ENCODE data around the gene PAPSS2.

PAPSS2 gene

GRCh38 chr10:87753995-87754866 lies 94.6 kb downstream of the PAPSS2 start:
- DNase-seq: no peak

DNA sequence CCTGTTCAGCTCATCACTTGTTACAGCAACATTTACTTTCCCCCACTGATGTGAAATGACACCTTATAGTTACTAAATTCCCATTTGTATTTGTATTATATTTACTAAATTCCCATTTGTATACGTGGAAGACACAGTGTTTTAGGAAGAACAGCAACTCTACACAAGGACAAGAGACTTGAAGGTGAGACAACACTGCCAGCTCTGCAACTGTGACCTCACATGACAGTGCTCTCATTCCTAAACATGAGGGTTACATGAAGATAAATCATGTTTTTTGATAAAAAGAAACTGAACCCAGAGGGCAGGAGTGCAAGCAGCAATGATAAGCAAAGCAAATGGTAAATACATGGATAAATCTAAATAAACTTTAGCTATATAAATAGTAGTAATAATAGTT lies 98.0 kb downstream of the PAPSS2 start:
- DNase-seq: no peak

GRCh38 chr10:87759551-87759950 lies 99.9 kb downstream of the PAPSS2 start:
- DNase-seq: no peak

DNA sequence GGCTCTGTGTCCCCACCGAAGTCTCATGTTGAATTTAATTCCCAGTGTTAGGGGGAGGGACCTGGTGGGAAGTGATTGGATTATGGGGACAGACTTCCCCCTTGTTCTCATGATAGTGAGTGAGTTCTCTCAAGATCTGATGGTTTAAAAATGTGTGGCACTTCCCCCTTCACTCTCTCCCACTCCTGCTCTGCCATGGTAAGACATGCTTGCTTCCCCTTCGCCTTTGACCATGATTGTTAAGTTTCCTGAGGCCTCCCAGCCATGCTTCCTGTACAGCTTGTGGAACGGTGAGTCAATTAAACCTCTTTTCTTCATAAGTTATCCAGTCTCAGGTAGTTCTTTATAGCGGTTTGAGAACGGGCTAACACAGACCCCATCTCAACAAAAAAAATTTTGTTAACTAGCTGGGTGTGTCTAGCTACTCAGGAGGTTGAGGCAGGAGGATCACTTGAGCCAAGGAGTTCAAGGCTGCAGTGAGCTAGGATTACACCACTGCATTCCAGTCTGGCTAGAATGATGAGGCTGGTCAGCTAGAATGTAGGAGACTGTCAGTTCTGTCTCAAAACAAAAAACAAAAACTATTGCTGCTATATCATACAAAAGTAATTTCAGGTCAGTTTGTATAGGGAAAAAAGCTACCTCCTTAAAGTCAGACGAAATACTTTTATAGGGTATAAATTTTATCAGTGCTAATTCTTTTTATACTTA lies 100.7 kb downstream of the PAPSS2 start:
- no peak for DNase-seq

- DNase-seq: no peak
Observed at GRCh38 chr10:87761153-87761552, 101.5 kb downstream of the PAPSS2 start.

DNA sequence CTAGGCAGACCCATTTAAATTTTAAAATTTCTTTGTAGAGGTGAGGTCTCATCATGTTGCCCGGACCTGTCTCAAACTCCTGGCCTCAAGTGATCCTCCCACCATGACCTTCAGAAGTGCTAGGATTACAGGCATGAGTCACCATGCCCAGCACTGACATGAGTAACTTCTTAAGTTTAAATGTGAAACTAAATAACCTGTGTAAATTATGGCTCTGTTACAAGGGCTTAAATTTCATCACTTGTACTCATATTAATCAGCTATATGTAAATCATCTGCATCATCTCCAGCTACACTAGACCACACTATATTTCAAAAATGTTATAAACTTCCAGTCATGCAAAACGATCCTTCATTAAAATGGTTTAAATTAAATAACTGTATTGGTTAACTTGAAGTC lies 102.2 kb downstream of the PAPSS2 start:
- no peak for DNase-seq

DNA sequence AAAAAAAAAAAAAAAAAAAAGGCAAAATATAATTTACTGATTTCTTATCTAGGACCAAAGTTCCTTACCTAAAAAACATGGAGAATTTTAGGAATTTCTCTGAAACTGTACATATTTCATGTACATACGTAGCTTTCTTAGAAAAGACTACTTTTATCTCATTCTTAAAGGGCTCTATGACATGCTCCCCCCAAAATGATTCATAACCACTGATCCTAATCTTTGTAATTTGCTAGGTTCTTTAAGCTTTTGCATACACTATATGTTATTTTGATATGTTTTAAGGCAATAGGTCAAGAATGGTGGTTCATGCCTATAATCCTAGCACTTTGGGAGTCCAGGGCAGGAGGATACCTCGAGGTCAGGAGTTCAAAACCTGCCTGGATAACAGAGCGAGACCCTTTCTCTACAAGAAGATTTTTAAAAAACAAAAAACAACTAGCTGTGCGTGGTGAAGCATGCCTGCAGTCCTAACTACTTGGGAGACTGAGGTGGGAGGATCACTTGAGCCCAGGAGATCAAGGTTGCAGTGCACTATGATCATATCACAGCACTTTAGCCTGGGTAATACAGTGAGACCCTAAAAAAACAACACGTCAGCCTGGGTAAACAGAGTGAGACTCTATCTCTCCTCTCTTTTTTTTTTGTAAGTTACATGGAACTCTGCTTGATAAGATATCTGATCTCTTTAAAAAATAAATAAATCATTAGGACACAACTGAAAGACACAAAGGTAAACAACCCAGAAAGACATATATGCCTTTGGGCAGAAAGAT lies 103.6 kb downstream of the PAPSS2 start:
- no peak for DNase-seq

DNA sequence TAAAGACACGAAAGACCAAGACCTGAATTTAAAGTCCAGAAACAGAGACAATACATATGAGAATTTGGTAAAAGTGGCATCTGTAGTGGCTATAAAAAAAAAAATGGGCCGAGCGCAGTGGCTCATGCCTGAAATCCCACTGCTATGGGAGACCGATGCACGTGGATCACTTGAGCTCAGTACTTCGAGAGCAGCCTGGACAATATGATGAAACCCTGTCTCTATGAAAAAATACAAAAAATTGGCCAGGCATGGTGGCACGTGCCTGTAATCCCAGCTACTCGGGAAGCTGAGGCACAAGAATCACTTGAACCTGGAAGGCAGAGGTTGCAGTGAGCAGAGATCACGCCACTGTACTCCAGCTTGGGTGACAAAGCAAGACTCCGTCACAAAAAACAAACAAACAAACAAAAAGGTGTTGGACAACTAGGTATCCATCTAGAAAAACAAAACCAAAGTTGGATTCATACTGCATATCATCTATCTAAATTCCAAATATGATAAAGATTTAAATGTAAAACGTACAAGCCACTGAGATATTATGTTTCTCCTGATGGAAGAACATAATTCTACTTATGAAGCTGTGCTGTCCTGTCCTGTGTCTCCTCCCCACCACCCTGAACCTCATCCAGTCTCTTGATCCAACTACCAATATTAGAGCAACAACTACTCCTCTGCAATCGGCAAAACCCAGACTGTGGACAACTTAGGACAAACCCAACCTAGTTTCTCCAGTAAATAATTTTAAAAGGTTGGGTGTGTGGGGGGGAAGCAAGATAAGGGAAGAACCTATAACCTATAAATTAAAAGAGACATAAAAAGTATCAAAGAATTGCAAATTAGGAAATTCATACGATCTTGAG lies 104.6 kb downstream of the PAPSS2 start:
- no peak for DNase-seq

DNA sequence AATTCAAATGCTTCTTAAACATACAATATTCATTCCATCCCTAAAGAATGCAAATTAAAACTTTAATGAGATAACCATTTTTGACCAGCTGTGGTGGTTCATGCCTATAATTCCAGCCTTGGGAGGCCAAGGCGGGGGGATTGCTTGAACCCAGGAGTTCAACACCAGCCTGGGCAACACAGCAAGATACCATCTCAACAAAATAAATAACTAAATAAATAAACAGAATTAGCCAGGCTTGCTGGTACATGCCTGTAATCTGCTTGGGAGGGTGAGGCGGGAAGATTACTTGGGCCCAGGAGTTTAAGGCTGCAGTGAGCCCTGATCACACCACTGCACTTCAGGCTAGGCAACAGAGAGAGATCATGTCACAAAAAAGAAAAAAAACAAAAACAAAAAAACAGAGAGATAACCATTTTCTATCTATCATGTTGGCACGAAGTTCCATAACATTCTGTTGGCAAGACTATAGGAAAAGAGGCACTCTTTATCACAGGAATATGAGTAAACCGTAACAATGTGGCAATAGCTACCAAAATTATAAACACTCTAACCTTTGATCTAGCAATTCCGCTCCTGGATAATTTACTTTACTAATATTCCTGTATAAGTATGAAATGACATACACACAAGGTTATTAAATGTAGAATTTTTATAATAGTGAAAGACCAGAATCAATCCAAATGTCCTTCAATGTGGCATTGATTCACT lies 106.1 kb downstream of the PAPSS2 start:
- DNase-seq: no peak

DNA sequence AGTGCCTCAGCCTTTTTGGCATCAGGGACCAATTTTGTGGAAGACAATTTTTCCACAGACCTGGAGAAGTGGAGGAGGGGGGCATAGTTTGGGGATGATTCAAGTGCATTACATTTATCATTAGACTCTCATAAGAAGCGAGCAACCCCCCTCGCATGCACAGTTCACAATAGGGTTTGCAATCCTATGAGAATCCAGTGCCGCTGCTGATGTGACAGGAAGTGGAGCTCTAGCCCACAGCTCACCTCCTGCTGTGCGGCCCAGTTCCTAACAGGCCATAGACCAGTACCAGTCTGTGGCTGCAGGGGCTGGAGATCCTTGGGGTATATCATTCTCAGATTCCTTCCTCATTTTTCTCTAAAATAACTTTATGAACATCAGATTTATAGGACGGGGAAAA lies 107.6 kb downstream of the PAPSS2 start:
- no peak for DNase-seq

DNA sequence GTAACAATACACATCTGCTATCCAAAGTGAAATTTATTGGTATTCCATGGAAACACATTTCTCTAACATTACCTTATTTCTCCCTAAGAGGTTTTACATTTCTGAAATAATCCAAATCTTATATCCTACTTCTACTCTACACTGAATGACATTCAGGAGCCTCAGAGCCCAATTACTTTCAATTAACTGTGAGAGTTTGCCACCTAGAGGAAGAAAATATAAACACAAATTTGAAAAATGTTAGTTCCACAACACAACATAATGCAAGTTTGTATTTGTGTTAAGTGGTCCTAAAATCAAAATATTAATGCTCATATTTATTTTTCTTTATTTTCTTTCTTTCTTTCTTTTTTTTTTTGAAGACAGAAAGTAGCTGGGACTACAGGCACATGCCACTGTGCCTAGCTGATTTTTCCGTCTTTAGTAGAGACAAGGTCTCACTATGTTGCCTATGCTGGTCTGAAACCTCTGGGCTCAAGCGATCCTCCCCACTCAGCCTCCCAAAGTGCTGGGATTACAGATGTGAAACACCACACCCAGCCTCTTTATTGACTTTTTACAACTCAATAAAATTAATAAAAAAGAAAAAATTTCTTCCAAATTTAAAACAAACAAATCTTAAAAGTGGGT lies 112.3 kb downstream of the PAPSS2 start:
- no peak for DNase-seq

GRCh38 chr10:87775766-87776165 lies 116.1 kb downstream of the PAPSS2 start:
- DNase-seq: no peak

- no peak for DNase-seq
Observed at GRCh38 chr10:87776328-87776727, 116.7 kb downstream of the PAPSS2 start.

DNA sequence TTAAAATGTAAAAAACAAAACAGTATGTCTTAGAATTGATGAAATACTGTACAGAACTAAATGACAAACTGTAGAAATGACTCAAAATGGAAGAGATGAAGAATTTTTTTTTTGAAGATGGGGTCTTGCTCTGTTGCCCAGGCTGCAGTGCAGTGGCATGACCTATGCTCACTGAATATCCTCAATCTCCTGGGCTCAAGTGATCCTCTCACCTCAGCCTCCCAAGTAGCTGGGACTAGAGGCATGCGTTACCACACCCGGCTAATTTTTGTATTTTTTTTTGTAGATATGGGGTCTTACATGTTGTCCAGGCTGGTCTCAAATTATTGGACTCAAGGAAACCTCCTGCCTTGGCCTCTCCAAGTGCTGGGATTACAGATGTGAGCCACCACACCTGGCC lies 121.9 kb downstream of the PAPSS2 start:
- DNase-seq: no peak

DNA sequence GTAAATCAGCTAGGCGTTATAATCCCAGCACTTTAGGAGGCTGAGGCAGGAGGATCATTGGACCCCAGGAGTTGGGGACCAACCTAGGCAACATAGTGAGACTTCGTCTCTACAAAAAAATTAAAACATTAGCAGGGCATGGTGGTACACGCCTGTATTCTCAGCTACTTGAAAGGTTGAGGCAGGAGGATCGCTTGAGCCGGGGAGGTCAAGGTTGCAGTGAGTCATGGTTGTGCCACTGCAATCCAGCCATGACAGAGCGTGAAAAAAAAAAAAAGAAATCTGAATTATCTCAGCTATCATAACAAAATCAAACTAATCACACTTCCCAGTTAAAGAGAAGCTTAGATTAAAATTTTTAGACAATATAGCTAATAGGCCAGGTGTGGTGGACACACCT lies 123.0 kb downstream of the PAPSS2 start:
- no peak for DNase-seq

DNA sequence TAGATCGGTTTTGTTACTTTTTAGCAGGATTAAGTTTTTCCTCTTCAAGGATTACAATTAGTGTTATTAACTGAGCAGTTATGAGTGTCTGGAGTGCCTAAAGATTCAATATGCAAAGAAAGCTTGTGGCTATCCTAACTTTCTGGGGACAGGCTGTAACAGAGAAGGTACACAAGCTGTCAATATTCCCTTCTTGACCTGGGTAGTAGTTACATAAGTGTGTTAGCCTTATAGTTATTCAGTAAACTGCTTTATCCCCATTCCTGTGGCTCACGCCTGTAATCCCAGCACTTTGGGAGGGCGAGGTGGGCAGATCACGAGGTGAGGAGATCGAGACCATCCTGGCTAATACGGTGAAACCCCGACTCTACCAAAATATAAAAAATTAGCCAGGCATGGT lies 126.7 kb downstream of the PAPSS2 start:
- no peak for DNase-seq

- no peak for DNase-seq
Observed at GRCh38 chr10:87790185-87790584, 130.5 kb downstream of the PAPSS2 start.

- no peak for DNase-seq
Observed at GRCh38 chr10:87794285-87794684, 134.6 kb downstream of the PAPSS2 start.

Data from CD4-positive, alpha-beta T cell treated with Interleukin-15 for 1 hour (primary cell).